ENCODE measurements around the gene PDPR. TPM values are rescaled to one million over a fixed set of nuclear protein-coding genes. Genes with fewer than 3 reads are reported as not detected.

PDPR gene
- total RNA-seq: 10.6 and 13.2 TPM in 2 replicates

GRCh38 chr16:70113982-70114826, at the start of gene PDPR:
Gene PDPR (plus strand): TSS chr16:70114332. CDS start chr16:70120493, 6,161 bp downstream.

GRCh38 chr16:70173212-70173837, 59.2 kb downstream of the PDPR start, which contains the start of gene CLEC18C:
Gene CLEC18C (plus strand): TSS chr16:70173787. CDS start chr16:70174279, 492 bp downstream.

Other genes starting within 250 kb of the PDPR start
- gene CLEC18A, start 163.0 kb upstream of the PDPR start, total RNA-seq: 0.66 and 0.93 TPM in 2 replicates
- gene CLEC18C, start 59.5 kb downstream of the PDPR start, total RNA-seq: 0.12 and 0.13 TPM in 2 replicates
- gene EXOSC6, start 137.6 kb downstream of the PDPR start, total RNA-seq: 28.0 and 40.0 TPM in 2 replicates
- 114 and 130 TPM in 2 replicates for gene AARS1, start 175.2 kb downstream of the PDPR start, total RNA-seq
- 23.3 and 29.2 TPM in 2 replicates for gene DDX19B, start 184.9 kb downstream of the PDPR start, total RNA-seq
- gene DDX19A, start 232.6 kb downstream of the PDPR start, total RNA-seq: 43.5 and 48.7 TPM in 2 replicates